Vagina (tissue), 2 donors: Measurements from ENCODE around the gene UPF1.

ENCODE experiments used
- CTCF ChIP-seq, 3 experiments: fragments of 450-650 bp in 2 of 3; fragments of 200-600 bp in 1 of 3; sonication (generic) in 1 of 3; IDR thresholded peaks; one replicate each; pipeline ENCODE4 v1.5.1; 2017 to 2019; ENCODE audit warnings: antibody characterized with exemption in 3 of 3, mild to moderate bottlenecking in 2 of 3, moderate library complexity in 2 of 3
- POLR2A ChIP-seq, 2 donors: fragments of 450-650 bp; IDR thresholded peaks; one replicate each; pipeline ENCODE4 v1.6.1; 2017; ENCODE audit warnings: antibody characterized with exemption in 2 of 2, mild to moderate bottlenecking in 2 of 2, moderate library complexity in 2 of 2

GRCh38 chr19:18913466-18913865, 81.7 kb downstream of the UPF1 start:
- no peak for TF ChIP-seq CTCF (IDR thresholded peaks at IDR 0.05)
- TF ChIP-seq POLR2A (IDR thresholded peaks at IDR 0.05), result no peak
